HUES6 (cell line): ENCODE measurements around the gene EMSY.

Experiments
- H3K27ac ChIP-seq: 2 replicates; pipeline ENCODE4 v1.7.0; 2013; ENCODE audit warnings: low read depth, mild to moderate bottlenecking, low read length, inconsistent platforms
- H3K27me3 ChIP-seq: 2 replicates; pipeline ENCODE4 v1.6.1; 2013; ENCODE audit warnings: low read length; ENCODE audit not compliant: control insufficient read depth, insufficient read depth
- H3K36me3 ChIP-seq: 2 replicates; pipeline ENCODE4 v1.6.1; 2013; ENCODE audit warnings: low read length; ENCODE audit not compliant: control insufficient read depth, insufficient read depth
- H3K4me1 ChIP-seq: 2 replicates; pipeline ENCODE4 v1.6.1; 2013; ENCODE audit warnings: low read length; ENCODE audit not compliant: control insufficient read depth, insufficient read depth
- H3K4me3 ChIP-seq: 2 replicates; pipeline ENCODE4 v1.5.1; 2013; ENCODE audit warnings: low read depth, low read length
- H3K9ac ChIP-seq: one replicate; pipeline ENCODE4 v1.6.1; 2013; ENCODE audit warnings: mild to moderate bottlenecking, low read length
- H3K9me3 ChIP-seq: 2 replicates; pipeline ENCODE4 v1.6.1; 2013; ENCODE audit warnings: low read depth, low read length; ENCODE audit not compliant: control insufficient read depth, insufficient read depth

EMSY gene

DNA sequence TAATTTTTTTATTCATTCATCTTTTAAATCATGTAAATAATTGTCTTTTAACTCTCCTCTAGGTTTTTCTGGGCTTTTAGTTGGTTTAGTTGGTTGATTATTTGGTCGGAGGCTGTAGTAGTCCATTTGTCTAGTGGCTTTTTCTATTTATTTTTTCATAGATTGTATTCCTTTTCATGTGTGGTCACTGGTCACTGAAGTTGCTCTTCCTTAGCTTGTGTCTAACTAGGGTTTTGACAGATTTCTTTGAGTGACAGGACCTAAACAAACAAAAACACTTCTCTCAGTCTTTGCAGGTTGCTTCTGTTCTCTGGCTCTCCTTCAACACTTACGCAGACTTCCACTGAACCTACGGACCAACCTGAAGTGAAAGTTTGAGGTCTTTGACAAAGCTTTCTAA is 112.6 kb downstream of the EMSY start:
- Histone ChIP-seq H3K27ac (no peak overlapping the region), H3K9me3 (peaks cover 6% of the 10 kb centered on the region), H3K36me3 (no peaks in the 10 kb centered on the region), H3K4me1 (peaks cover 10% of the 10 kb centered on the region), H3K4me3 (no peak overlapping the region), H3K9ac (no peak overlapping the region), H3K27me3 (no peaks in the 10 kb centered on the region)

DNA sequence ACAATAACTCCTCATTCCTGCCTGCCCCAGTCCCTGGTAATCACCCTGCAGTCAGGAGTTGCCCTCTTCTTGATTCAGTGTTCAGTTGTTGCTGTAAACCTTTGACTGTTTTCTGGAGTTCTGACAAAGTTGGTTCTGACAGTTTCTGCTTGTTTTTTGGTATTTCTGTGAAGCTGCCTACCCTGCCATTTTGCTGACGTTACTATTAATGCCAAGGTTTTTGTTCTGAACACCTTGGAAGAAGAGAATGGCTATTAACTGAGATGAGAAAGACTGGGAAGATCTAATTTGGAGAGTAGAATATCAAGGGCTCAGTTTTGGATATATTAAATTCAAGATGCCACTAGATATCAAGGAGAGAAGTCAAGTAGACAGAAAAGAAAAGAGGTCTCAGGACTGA is 113.7 kb downstream of the EMSY start:
- Histone ChIP-seq H3K4me1 (peaks cover 10% of the 10 kb centered on the region), H3K36me3 (no peaks in the 10 kb centered on the region), H3K9ac (no peak overlapping the region), H3K27ac (no peak overlapping the region), H3K27me3 (no peaks in the 10 kb centered on the region), H3K9me3 (no peaks in the 10 kb centered on the region), H3K4me3 (no peak overlapping the region)

DNA sequence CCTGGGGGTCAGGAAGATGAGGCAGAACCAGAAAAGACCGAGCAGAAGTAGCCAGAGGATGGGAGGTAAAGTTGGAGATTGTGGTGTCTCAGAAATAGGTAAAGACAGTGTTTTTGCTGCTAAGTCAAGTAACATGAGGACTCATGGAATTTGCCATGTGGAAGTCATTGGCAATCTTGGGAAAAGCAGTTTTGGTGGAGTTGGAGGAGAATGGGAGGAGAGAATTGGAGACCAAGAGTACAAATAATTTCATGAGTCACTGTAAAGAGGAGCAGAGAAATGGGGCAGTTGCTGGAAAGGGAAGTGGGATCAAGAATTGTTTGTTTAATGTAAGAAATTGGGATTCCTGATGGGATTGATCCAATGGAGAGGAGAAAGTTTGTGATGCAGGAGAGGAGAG is 114.1 kb downstream of the EMSY start:
- no peak overlapping the region for H3K9ac ChIP-seq
- H3K4me1 ChIP-seq = peaks cover 10% of the 10 kb centered on the region
- H3K4me3 ChIP-seq = no peak overlapping the region
- no peaks in the 10 kb centered on the region for H3K27me3 ChIP-seq
- no peaks in the 10 kb centered on the region for H3K9me3 ChIP-seq
- no peak overlapping the region for H3K27ac ChIP-seq
- no peaks in the 10 kb centered on the region for H3K36me3 ChIP-seq

DNA sequence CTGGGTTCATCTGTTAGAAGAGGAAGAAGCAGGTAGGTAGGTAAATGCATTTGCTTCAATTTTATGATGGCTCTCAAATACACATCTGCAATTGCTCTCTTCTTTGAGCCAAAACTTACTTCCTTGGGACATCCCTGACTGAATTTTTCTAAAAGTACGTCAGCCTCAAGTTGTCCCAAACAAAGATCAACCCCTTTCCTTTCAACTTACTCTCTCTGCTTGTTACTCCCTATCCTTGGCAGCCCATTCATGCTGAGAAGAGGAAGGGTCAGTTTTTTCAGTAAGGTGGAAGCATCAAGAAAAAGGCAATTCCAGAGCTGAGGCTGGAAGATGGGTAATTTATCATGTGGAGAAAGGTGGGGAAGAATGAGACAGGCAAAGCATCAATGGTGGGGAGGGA is 114.5 kb downstream of the EMSY start:
- Histone ChIP-seq H3K9me3 (no peaks in the 10 kb centered on the region), H3K27ac (no peak overlapping the region), H3K9ac (no peak overlapping the region), H3K4me3 (no peak overlapping the region), H3K27me3 (no peaks in the 10 kb centered on the region), H3K36me3 (no peaks in the 10 kb centered on the region), H3K4me1 (peaks cover 8% of the 10 kb centered on the region)

DNA sequence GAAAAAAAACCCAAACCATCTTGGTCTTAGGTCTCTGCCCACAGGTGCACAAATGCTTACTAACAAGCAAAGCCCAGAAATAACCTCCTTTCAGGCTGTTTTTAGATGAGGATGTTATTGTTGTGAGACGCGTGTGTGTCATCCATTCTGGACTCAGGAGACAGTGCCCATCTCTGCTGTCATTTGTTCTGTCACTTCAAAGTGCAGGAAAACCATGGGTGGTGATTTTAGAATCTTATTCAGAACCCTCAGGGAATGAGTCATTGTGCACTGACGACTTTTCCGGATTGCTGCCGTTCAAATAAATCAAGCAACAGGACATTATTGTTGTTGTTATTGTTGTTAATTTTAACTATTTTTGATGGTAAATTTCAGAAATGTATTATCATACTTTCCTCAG is 115.4 kb downstream of the EMSY start:
- H3K9ac ChIP-seq = no peak overlapping the region
- H3K27me3 ChIP-seq = no peaks in the 10 kb centered on the region
- no peak overlapping the region for H3K27ac ChIP-seq
- H3K9me3 ChIP-seq = no peaks in the 10 kb centered on the region
- H3K4me3 ChIP-seq = no peak overlapping the region
- no peaks in the 10 kb centered on the region for H3K36me3 ChIP-seq
- no peaks in the 10 kb centered on the region for H3K4me1 ChIP-seq

DNA sequence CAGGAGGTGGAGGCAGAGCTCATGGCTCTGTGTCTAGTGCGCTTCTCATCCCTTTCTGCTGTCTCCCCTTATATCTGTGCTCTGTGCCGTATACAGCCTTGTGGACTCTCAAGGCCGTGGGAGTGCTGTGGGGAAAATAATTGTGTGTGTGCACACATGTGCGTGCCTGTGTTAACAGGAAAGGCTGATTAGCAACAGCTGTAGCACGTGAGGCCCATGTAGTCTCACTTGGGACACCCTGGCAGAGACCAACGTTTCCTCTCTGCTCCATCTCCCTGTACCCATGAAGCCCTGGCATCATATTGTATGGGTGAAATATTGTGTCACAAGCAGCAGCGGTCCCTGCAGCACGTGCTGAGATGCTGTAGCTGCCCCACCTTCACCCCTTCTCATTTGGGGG is 116.4 kb downstream of the EMSY start:
- Histone ChIP-seq H3K9me3 (no peaks in the 10 kb centered on the region), H3K4me1 (no peaks in the 10 kb centered on the region), H3K27ac (no peak overlapping the region), H3K9ac (no peak overlapping the region), H3K4me3 (no peak overlapping the region), H3K36me3 (no peaks in the 10 kb centered on the region), H3K27me3 (no peaks in the 10 kb centered on the region)

DNA sequence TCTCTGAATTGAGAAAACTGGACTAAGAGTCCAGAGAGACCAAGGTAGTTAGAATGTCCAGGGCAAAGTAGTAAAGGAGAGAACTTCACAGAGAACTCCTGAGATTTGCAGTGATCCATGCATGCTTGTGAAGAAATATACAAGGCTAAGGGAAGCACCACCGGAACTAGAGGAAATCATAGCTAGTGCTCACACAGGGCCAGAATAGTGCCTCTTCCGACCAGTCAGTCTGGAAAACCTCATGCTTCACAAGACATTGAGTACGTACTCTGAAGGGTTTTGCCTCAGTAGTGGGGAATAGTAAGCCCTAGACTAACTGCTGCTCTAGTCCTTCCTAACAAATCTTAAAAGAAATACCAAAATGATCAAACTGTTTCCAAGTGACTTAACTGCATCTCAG is 117.7 kb downstream of the EMSY start:
- no peaks in the 10 kb centered on the region for H3K27me3 ChIP-seq
- H3K27ac ChIP-seq = no peak overlapping the region
- H3K4me3 ChIP-seq = no peak overlapping the region
- H3K4me1 ChIP-seq = no peaks in the 10 kb centered on the region
- H3K9ac ChIP-seq = no peak overlapping the region
- no peaks in the 10 kb centered on the region for H3K9me3 ChIP-seq
- no peaks in the 10 kb centered on the region for H3K36me3 ChIP-seq

DNA sequence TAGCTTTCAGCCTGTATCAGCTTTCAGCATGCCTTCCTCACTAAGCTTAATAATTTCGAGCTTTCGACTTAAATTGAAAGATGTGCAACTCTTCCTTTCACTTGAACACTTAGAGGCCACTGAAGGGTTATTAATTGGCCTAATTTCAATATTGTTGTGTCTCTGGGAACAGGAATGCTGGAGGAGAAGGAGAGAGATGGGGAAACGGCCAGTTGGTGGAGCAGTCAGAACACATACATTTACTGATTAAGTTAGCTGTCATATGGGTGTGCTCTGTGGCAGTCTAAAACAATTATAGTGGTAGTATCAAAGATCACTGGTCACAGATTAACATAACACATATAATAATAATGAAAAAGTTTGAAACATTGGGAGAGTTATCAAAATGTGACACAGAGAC is 119.5 kb downstream of the EMSY start:
- Histone ChIP-seq H3K27ac (no peak overlapping the region), H3K27me3 (no peaks in the 10 kb centered on the region), H3K36me3 (no peaks in the 10 kb centered on the region), H3K9ac (no peak overlapping the region), H3K4me1 (no peaks in the 10 kb centered on the region), H3K4me3 (no peak overlapping the region), H3K9me3 (no peaks in the 10 kb centered on the region; the same call in 1 of the 2 replicates)

DNA sequence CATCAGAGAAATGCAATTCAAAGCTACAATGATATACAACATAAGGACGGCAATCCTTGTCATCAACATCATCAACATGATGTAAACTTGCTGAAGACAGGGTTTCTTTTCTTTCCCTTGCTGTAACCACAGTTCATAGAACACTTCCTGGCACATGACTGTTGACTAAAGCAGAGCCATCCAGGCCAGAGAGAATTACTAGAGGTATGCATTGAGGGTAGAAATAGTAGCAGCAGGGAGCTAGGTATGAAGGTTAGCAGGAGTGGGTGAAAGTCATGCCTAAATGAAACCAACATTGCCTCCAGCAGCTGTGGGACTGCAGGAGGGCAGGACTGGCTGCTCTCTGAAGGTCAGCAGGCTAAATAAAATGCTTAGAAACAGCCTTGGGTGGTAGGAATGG is 122.0 kb downstream of the EMSY start:
- Histone ChIP-seq H3K4me3 (no peak overlapping the region), H3K27ac (no peak overlapping the region), H3K9ac (no peak overlapping the region), H3K9me3 (peaks cover 4% of the 10 kb centered on the region; the same call in 1 of the 2 replicates), H3K27me3 (no peaks in the 10 kb centered on the region), H3K36me3 (no peaks in the 10 kb centered on the region), H3K4me1 (no peaks in the 10 kb centered on the region)

DNA sequence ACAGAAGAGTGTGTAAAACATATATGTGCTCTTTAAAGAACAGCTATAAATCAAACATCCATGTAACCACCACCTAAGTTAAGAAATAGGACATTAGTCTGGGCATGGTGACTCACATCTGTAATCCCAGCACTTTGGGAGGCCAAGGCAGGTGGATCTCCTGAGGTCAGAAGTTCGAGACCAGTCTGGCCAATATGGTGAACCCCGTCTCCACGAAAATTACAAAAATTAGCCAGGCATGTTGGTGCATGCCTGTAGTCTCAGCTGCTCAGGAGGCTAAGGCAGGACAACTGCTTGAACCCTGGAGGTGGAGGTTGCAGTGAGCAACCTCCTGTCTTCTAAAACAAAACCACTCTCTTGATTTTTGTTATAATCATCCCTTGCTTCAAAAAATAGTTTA is 122.4 kb downstream of the EMSY start:
- no peaks in the 10 kb centered on the region for H3K4me1 ChIP-seq
- no peaks in the 10 kb centered on the region for H3K27me3 ChIP-seq
- no peak overlapping the region for H3K4me3 ChIP-seq
- peaks cover 4% of the 10 kb centered on the region; the same call in 1 of the 2 replicates for H3K9me3 ChIP-seq
- H3K27ac ChIP-seq = no peak overlapping the region
- no peak overlapping the region for H3K9ac ChIP-seq
- H3K36me3 ChIP-seq = no peaks in the 10 kb centered on the region

DNA sequence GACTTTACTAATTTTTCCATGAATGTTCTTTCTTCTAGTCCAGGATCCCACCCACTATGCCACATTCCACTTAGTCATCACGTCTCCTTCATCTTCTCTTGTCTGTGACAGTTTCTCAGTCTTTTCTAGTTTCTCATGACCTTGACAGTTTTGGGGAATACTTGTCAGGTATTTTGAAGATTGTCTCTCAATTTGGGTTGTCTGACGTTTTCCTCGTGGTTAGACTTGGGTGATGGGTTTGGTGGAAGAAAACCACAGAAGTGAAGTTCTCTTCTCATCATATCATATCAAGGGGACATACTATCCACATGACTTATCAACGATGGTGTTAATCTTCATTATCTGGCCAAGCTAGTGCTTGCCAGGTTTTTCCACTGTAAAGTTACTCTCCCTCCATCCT is 123.3 kb downstream of the EMSY start:
- Histone ChIP-seq H3K9me3 (peaks cover 4% of the 10 kb centered on the region; the same call in 1 of the 2 replicates), H3K27ac (no peak overlapping the region), H3K4me1 (no peaks in the 10 kb centered on the region), H3K36me3 (no peaks in the 10 kb centered on the region), H3K9ac (no peak overlapping the region), H3K4me3 (no peak overlapping the region), H3K27me3 (no peaks in the 10 kb centered on the region)

DNA sequence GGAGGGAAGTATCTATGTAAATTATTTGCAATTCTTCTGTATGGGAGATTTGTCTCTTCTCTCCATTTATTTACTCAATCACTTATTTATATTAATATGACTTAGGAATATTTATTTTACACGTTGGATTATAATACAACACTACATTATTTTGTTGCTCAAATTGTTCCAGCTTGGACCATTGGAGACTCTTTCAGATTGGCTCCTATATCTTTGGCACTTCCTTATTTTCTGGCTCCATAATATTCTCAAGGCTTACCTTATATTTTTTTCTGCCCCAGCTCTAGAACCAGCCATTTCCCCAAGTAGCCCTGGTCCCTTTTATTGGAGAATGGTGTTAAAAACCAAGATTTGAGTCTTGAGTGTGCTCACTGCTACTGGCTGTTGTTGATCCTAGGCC is 123.8 kb downstream of the EMSY start:
- Histone ChIP-seq H3K27me3 (no peaks in the 10 kb centered on the region), H3K4me3 (no peak overlapping the region), H3K27ac (no peak overlapping the region), H3K36me3 (no peaks in the 10 kb centered on the region), H3K9ac (no peak overlapping the region), H3K9me3 (peaks cover 4% of the 10 kb centered on the region; the same call in 1 of the 2 replicates), H3K4me1 (no peaks in the 10 kb centered on the region)
